HG02759 (cell line): Measurements from ENCODE around the gene NUDT17.

Experiments
- ATAC-seq: cut with Tn5 transposase; IDR thresholded peaks from one replicate; pipeline ENCODE4 v1.9.1; 2021; ENCODE audit warnings: mild to moderate bottlenecking, moderate library complexity; ENCODE audit not compliant: unreplicated experiment

Gene NUDT17

GRCh38 chr1:145887631-145888030 lies 42.2 kb downstream of the NUDT17 start:
- no peak for ATAC-seq

GRCh38 chr1:145889722-145890121 lies 44.3 kb downstream of the NUDT17 start:
- no peak for ATAC-seq

DNA sequence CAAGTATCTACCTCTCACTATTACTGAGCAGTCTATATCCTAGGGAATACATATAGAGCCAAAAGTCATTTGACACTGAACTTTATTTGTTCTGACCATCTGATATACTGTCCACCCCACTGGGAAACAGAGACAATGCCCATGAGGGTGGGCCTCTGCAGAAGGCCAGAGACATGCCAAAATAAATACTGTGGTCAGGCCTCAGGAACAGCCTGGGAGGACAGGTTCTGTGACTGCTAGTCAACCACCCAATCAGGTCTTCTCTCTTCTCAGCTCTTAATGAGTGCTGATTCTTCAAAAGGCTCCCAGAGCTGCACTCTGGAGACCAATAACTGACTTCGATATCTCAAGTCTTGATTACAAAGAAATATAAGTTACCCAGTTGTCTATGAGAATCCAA lies 45.7 kb downstream of the NUDT17 start:
- no peak for ATAC-seq

DNA sequence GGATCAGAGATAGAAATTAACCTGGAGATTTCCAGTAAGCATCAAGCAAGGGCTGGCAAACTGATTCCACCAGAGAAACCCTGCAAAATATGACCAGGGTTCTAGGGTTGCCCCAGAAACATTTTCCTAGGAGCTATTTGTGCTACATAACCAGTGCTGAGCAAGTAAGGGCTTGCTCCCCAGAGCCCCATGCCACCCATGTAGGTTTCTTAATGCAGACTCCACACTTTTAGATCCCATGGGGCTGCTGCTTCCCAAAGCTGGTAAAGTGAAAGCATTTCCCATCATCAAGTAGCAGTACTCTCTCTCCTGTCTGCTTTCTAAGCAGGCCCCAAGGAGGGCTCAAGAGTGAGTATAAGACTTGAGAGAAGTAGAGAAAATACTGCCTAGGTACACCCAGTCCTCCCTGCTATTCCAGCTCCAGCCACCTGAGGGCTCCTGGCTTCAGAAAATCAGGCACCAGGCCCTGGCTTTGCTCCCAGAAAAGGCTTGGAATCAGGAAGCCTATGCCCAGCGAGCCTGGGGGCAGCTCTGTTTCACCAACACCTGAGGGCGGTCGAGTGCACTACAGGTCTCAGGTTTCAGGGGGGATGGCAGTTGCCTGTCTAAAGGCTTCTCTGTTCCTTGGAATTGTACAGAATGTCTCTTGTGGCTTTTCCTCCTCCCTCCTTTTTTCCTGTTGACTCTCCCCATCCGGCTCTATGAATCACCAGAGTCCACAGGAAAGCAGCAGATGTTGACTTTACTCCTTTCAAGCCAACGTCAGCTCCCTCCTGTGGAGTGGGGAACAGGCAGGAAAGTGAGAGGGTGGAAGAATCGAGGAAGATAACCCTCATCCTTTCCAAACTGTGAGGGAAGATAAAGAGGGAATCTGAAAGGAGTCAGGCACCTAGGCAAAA lies 46.4 kb downstream of the NUDT17 start:
- no peak for ATAC-seq

DNA sequence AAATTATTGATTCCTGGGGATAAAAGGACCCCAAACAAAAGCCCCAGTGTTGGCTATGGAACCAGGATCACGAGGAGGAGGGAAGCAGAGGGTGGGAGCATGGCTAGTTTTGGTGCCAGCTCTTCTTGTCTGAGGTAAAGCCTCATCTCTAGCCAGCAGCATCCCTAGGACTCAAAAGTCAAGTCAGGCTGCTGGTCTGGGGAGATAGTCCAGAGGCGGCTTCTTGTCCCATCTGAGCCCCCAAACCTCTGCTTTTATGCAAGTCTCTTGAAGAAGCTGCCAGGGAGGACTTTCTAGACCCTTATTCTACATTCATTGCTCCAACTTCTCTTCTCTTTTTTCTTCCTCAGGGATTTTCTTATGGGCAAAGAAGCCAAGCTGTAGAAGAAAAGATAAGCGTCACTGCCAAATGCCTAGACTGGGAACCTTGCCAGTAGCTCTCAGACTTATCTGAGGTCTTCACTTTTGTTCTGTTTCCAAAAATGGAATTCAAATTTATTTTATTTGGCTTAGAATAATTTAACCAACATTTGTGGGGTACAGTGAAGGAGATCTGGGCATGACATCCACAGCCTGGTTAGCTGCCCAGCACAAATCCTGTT lies 47.2 kb downstream of the NUDT17 start:
- no peak for ATAC-seq

DNA sequence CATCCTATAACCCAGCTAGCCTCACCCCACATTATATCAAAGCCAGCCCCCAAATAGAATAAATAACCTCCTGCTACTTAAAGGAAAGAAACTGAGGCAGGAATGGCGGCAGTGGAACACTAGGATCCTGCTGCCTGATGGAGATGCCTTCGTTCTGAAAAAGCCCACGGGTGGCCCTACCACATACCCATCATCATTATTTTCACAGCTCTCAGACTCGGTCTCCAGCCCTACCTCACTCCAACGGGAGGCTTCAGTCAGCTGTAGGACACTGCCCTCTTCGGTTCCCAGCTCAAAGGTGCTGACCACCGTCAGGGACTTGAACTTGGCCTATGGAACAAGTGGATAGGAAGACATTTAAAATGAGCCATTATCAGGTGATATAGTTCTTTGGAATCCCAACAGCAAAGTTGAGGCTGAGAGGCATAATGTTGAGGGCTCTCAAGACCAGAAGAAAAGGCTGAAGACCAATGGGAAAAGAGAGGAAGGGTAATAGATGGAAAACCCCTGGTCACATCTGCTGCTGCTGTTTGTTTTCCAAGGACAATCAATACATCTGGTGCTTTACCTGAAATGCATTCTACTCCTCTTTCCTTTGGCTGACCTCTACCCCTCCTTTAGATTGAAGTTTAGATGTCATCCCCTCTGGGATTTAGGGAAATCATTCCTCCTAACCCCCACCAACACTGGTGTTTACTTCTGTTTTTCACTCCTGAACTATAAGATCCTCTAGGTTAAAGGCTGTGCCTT lies 48.1 kb downstream of the NUDT17 start:
- no peak for ATAC-seq

DNA sequence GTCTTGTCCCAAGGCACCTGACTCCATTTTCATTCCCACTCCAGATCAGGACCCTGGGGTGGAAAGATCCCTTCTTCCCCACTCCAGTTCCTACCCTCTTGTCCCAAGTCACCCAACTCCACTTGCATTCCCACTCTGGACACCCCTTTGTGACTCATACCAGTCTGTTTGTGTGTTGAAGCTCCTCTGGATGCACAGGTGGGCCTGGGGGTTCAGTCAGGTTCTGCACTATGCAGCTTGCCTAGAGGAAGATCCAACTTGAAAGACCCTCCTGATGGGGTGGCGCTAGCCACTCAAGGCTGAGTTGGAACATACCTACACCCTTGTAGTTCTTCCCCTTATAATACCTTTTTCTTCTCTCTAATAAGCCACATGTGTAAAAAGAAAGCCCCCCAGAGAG lies 50.0 kb downstream of the NUDT17 start:
- ATAC-seq, result no peak

- ATAC-seq, result no peak
Observed at GRCh38 chr1:145897969-145898368, 52.5 kb downstream of the NUDT17 start.
